K562 (cell line): ENCODE measurements around the gene DRD1. TPM values are rescaled to one million over a fixed set of nuclear protein-coding genes. Genes with fewer than 3 reads are reported as not detected.

ENCODE experiments used
- ATAC-seq: fragments of 200-7000 bp; cut with Tn5 transposase; 3 replicates; pipeline ENCODE4 v1.9.1; 2020; ENCODE audit warnings: moderate library complexity
- BruUV-seq: library from RNA; stranded (reverse); fragments of 400-500 nt; replicated peaks from 2 replicates; lab custom pipeline; 2021; lab: Mats Ljungman, UMichigan
- CTCF ChIA-PET: fragments of 300-600 bp; formaldehyde crosslinking; extraction: SDS; loops from one replicate; lab custom pipeline; 2021; ENCODE audit warnings: low intra/inter-chr PET ratio; lab: Yijun Ruan, JAX
- POLR2A ChIA-PET: fragments of 300-600, 350-650 bp; sonication (Branson Sonifier 250); formaldehyde crosslinking; extraction: SDS; loops from one replicate; lab custom pipeline; 2021; ENCODE audit warnings: antibody characterized with exemption, inconsistent platforms; lab: Yijun Ruan, JAX
- DNase-seq, 4 experiments: peaks; one replicate each; pipeline versions ENCODE4 v3.0.0 to v3.0.0-alpha.2; 2011 to 2018; ENCODE audit warnings: low spot score in 3 of 4, mixed read lengths in 3 of 4; ENCODE audit errors: extremely low read depth in 1 of 4
- FAIRE-seq: peaks from 2 replicates; lab custom pipeline; 2011; peaks lifted over from hg19 to GRCh38; lab: Jason Lieb, UNC
- H2AFZ ChIP-seq: 2 replicates; pipeline ENCODE4 v1.6.0; 2011; ENCODE audit warnings: low read depth, low read length, control low read depth, inconsistent platforms
- H3K27ac ChIP-seq: fragments of 200-600 bp; 3 replicates; pipeline ENCODE4 v1.8.0; 2011; ENCODE audit warnings: low read depth, mild to moderate bottlenecking, control low read depth, inconsistent platforms, low read length, moderate library complexity, mixed read lengths; ENCODE audit errors: extremely low read depth
- H3K27me3 ChIP-seq, 2 experiments: fragments of 300-600 bp in 1 of 2; 2 replicates in 1 of 2; 3 replicates in 1 of 2; pipeline versions ENCODE4 v1.6.0 to v1.8.0; 2011; ENCODE audit warnings: inconsistent platforms in 2 of 2, low read length in 2 of 2, mild to moderate bottlenecking in 1 of 2, mixed read lengths in 1 of 2, moderate library complexity in 1 of 2; ENCODE audit not compliant: control insufficient read depth in 2 of 2, insufficient read depth in 2 of 2
- H3K36me3 ChIP-seq: fragments of 300-600 bp; 3 replicates; pipeline ENCODE4 v1.8.0; 2011; ENCODE audit warnings: mild to moderate bottlenecking, low read length, inconsistent platforms; ENCODE audit not compliant: control insufficient read depth, insufficient read depth
- H3K4me1 ChIP-seq, 2 experiments: fragments of 200-600 bp in 1 of 2; replicated peaks in 1 of 2; 2 replicates in 1 of 2; 3 replicates in 1 of 2; pipeline versions ENCODE4 v1.5.1 to v1.8.0; 2011; ENCODE audit warnings: inconsistent platforms in 2 of 2, low read length in 2 of 2, mild to moderate bottlenecking in 1 of 2, mixed read lengths in 1 of 2, moderate library complexity in 1 of 2; ENCODE audit not compliant: control insufficient read depth in 2 of 2, insufficient read depth in 2 of 2
- H3K4me2 ChIP-seq: 2 replicates; pipeline ENCODE4 v1.6.1; 2011; ENCODE audit warnings: low read length, control low read depth, inconsistent platforms, mixed read lengths; ENCODE audit not compliant: insufficient read depth
- H3K4me3 ChIP-seq: fragments of 200-600 bp; sonication (generic), shearing (Covaris generic); 2 replicates; pipeline ENCODE4 v1.5.1; 2016; ENCODE audit warnings: control low read depth, inconsistent platforms
- H3K79me2 ChIP-seq: fragments of 200-600 bp; 3 replicates; pipeline ENCODE4 v1.8.0; 2011; ENCODE audit warnings: low read length, inconsistent platforms; ENCODE audit not compliant: control insufficient read depth, insufficient read depth
- H3K9ac ChIP-seq, 2 experiments: 2 replicates each; pipeline versions ENCODE4 v1.6.0 to v1.6.1; 2011; ENCODE audit warnings: low read depth in 2 of 2, low read length in 2 of 2, control low read depth in 1 of 2, inconsistent platforms in 1 of 2, mild to moderate bottlenecking in 1 of 2, mixed read lengths in 1 of 2; ENCODE audit not compliant: insufficient read depth in 1 of 2
- H3K9me1 ChIP-seq: one replicate; pipeline ENCODE4 v1.6.0; 2011; ENCODE audit warnings: inconsistent platforms, mild to moderate bottlenecking, low read length, moderate library complexity; ENCODE audit not compliant: control insufficient read depth, insufficient read depth
- H3K9me3 ChIP-seq: replicated peaks from 2 replicates; pipeline ENCODE4 v1.5.1; 2011; ENCODE audit warnings: low read depth, low read length, inconsistent platforms; ENCODE audit not compliant: control insufficient read depth, insufficient read depth
- H4K20me1 ChIP-seq: replicated peaks from 2 replicates; pipeline ENCODE4 v1.6.1; 2011; ENCODE audit warnings: low read length, inconsistent platforms, mixed read lengths; ENCODE audit not compliant: control insufficient read depth, insufficient read depth
- ARNT ChIP-seq, 2 experiments: fragments of 450-650 bp; IDR thresholded peaks; 2 replicates each; pipeline ENCODE4 v1.6.1; 2016; ENCODE audit warnings: mild to moderate bottlenecking in 1 of 2
- BDP1 ChIP-seq: IDR thresholded peaks from 3 replicates; pipeline ENCODE4 v1.6.1; 2011; ENCODE audit not compliant: insufficient read length, insufficient read depth
- COPS2 ChIP-seq: fragments of 450-650 bp; conservative IDR thresholded peaks from 2 replicates; pipeline ENCODE4 v1.6.1; 2016; ENCODE audit warnings: mild to moderate bottlenecking, moderate library complexity
- IFI16 ChIP-seq: fragments of 250-450 bp; sonication (Bioruptor Pico); IDR thresholded peaks from 2 replicates; pipeline ENCODE4 v2.1.2; 2022; ENCODE audit warnings: mild to moderate bottlenecking, inconsistent platforms
- KLF16 ChIP-seq: IDR thresholded peaks from 2 replicates; pipeline ENCODE4 v1.6.1; 2016; ENCODE audit warnings: antibody characterized with exemption
- NCOA6 ChIP-seq: fragments of 450-650 bp; IDR thresholded peaks from 2 replicates; pipeline ENCODE4 v1.6.1; 2017; ENCODE audit warnings: mild to moderate bottlenecking
- PHB2 ChIP-seq: fragments of 450-650 bp; IDR thresholded peaks from 2 replicates; pipeline ENCODE4 v1.6.1; 2017; ENCODE audit warnings: low read depth
- RBM17 ChIP-seq: fragments of 200-400 bp; formaldehyde crosslinking; IDR thresholded peaks from 2 replicates; pipeline ENCODE4 v1.6.1; 2017; ENCODE audit warnings: low read depth, mild to moderate bottlenecking, low read length, borderline replicate concordance
- SMARCE1 ChIP-seq: fragments of 450-650 bp; IDR thresholded peaks from 2 replicates; pipeline ENCODE4 v1.7.1; 2016; ENCODE audit warnings: mild to moderate bottlenecking
- SUPT5H ChIP-seq: fragments of 450-650 bp; IDR thresholded peaks from 2 replicates; pipeline ENCODE4 v1.6.1; 2016
- TAL1 ChIP-seq: fragments of 450-650 bp; IDR thresholded peaks from 2 replicates; pipeline ENCODE4 v1.6.1; 2016; ENCODE audit warnings: mild to moderate bottlenecking
- ZFP1 ChIP-seq: fragments of 450-650 bp; formaldehyde crosslinking; IDR thresholded peaks from 2 replicates; pipeline ENCODE4 v1.4.0; 2020; ENCODE audit warnings: mild to moderate bottlenecking, mixed read lengths
- ZNF174 ChIP-seq: fragments of 250-450 bp; sonication (Bioruptor Pico); IDR thresholded peaks from 2 replicates; pipeline ENCODE4 v1.4.0; 2020; ENCODE audit warnings: mild to moderate bottlenecking
- WGBS: fragments of 100-300 bp; shearing (Covaris generic); methylation state at CpG from one replicate; pipeline ENCODE4 v1.1.6; 2016; ENCODE audit warnings: low coverage, mixed read lengths; ENCODE audit not compliant: insufficient coverage; ENCODE audit errors: missing lambda C conversion rate; 5-methylcytosine and 5-hydroxymethylcytosine counted together
- in situ Hi-C: fragments of 300-500 bp; cut with MboI; formaldehyde crosslinking; loops from 4 replicates; pipeline ENCODE4 v1.15.0; 2018; ENCODE audit warnings: inconsistent platforms, mixed read lengths
- intact Hi-C: fragments of 100-400 bp; cut with micrococcal nuclease; formaldehyde crosslinking; loops from 2 replicates; pipeline ENCODE4 v1.14.2; 2022
- polyA plus RNA-seq, 8 experiments: library from polyadenylated mRNA; depleted of rRNA in 4 of 8; stranded (reverse) in 5 of 8; unstranded in 3 of 8; fragments of >200 nt; fragmentation: Nextera tagmentation in 2 of 8; fragmentation: Illumina TruSeq in 1 of 8; extraction: Ambion mirVana in 2 of 8; extraction: Trizol in 1 of 8; gene quantifications; 2 replicates each; pipeline versions ENCODE4 v1.2.1 to v1.2.3, GENCODE V29; 2011 to 2014; ENCODE audit warnings: inconsistent platforms in 1 of 8, missing spikeins in 1 of 8
- total RNA-seq, 7 experiments: library from RNA; depleted of rRNA in 6 of 7; stranded (reverse); fragments of >200 nt in 6 of 7; fragmentation: Illumina TruSeq in 2 of 7; extraction: Trizol in 2 of 7; gene quantifications; 2 replicates each; pipeline versions ENCODE4 v1.2.1 to v1.2.3, GENCODE V29; 2011 to 2021; ENCODE audit warnings: low replicate concordance in 1 of 7
- TF ChIP-seq, protein P1 (sequence below): fragments of 250-450 bp; sonication (Bioruptor Pico); IDR thresholded peaks from 2 replicates; pipeline ENCODE4 v1.8.0; 2022; ENCODE audit warnings: inconsistent platforms
- TF ChIP-seq, protein P2 (sequence below): sonication (generic); formaldehyde crosslinking; IDR thresholded peaks from 2 replicates; pipeline ENCODE4 v1.8.0; 2022; ENCODE audit warnings: mild to moderate bottlenecking, low read depth, missing genetic modification reagents
- TF ChIP-seq, protein P3 (sequence below): fragments of 250-450 bp; sonication (Bioruptor Pico); IDR thresholded peaks from 2 replicates; pipeline ENCODE4 v1.5.0; 2020; ENCODE audit warnings: mild to moderate bottlenecking, borderline replicate concordance

The DRD1 gene
- total and polyA plus RNA-seq, 9 of the 15 experiments (the other 6 are each of a cell fraction or from before 2014, with no cell fraction given) = not detected

DNA sequence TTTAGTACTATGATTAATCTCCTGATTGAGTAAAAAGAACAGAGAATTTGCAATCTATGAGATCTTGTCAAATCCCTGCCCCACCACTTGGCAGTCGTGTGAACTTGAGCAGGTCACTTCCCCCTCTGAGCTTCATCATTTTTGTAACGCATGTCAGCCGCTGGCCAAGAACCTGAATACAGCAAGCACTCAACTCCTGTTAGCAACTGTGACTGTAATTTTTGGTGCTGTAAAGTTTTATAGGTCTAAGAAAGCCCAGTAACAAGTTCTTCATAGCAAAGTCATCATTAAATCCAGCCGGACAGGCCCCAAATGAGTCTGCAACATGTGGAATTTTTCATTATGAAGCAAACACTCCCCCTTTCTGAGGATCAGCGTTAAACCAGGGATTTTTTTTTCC is 49.4 kb downstream of the DRD1 start:
- no peaks in the 10 kb centered on the region for H3K4me1 ChIP-seq
- H3K9ac ChIP-seq = no peak overlapping the region
- H3K4me2 ChIP-seq = no peak overlapping the region
- no peak for DNase-seq
- no peak overlapping the region for H2AFZ ChIP-seq
- TF ChIP-seq TAL1 (no peak), ARNT (IDR thresholded peaks at IDR 0.05) (no peak), NCOA6 (no peak), RBM17 (no peak), SUPT5H (no peak), SMARCE1 (no peak), COPS2 (no peak), BDP1 (no peak), PHB2 (no peak), KLF16 (no peak), ZFP1 (no peak), IFI16 (CRISPR knock-in tag) (no peak), ZNF174 (CRISPR knock-in tag) (no peak)
- TF ChIP-seq, protein P1, sequence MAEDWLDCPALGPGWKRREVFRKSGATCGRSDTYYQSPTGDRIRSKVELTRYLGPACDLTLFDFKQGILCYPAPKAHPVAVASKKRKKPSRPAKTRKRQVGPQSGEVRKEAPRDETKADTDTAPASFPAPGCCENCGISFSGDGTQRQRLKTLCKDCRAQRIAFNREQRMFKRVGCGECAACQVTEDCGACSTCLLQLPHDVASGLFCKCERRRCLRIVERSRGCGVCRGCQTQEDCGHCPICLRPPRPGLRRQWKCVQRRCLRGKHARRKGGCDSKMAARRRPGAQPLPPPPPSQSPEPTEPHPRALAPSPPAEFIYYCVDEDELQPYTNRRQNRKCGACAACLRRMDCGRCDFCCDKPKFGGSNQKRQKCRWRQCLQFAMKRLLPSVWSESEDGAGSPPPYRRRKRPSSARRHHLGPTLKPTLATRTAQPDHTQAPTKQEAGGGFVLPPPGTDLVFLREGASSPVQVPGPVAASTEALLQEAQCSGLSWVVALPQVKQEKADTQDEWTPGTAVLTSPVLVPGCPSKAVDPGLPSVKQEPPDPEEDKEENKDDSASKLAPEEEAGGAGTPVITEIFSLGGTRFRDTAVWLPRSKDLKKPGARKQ (CRISPR knock-in tag) = no peak
- TF ChIP-seq, protein P2, sequence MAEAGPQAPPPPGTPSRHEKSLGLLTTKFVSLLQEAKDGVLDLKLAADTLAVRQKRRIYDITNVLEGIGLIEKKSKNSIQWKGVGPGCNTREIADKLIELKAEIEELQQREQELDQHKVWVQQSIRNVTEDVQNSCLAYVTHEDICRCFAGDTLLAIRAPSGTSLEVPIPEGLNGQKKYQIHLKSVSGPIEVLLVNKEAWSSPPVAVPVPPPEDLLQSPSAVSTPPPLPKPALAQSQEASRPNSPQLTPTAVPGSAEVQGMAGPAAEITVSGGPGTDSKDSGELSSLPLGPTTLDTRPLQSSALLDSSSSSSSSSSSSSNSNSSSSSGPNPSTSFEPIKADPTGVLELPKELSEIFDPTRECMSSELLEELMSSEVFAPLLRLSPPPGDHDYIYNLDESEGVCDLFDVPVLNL (CRISPR knock-in tag) = no peak
- TF ChIP-seq, protein P3, sequence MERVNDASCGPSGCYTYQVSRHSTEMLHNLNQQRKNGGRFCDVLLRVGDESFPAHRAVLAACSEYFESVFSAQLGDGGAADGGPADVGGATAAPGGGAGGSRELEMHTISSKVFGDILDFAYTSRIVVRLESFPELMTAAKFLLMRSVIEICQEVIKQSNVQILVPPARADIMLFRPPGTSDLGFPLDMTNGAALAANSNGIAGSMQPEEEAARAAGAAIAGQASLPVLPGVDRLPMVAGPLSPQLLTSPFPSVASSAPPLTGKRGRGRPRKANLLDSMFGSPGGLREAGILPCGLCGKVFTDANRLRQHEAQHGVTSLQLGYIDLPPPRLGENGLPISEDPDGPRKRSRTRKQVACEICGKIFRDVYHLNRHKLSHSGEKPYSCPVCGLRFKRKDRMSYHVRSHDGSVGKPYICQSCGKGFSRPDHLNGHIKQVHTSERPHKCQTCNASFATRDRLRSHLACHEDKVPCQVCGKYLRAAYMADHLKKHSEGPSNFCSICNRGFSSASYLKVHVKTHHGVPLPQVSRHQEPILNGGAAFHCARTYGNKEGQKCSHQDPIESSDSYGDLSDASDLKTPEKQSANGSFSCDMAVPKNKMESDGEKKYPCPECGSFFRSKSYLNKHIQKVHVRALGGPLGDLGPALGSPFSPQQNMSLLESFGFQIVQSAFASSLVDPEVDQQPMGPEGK (CRISPR knock-in tag) = no peak
- H4K20me1 ChIP-seq = no peaks in the 10 kb centered on the region
- ChIA-PET POLR2A (interaction anchor here (0.6 to 0.7 kb wide), 2 partner anchors 12 to 61 kb away, joined by 3 read pairs; no protein-coding TSS in a partner anchor), CTCF (no interaction called here)
- H3K27ac ChIP-seq = no peak overlapping the region
- no peaks in the 10 kb centered on the region for H3K9me3 ChIP-seq
- no peak for FAIRE-seq
- no peaks in the 10 kb centered on the region for H3K36me3 ChIP-seq
- H3K4me3 ChIP-seq = no peak overlapping the region
- WGBS = 3% methylated on average over 5 of the region's 5 CpGs
- intact Hi-C loops = no loop called here
- no peaks in the 10 kb centered on the region for H3K79me2 ChIP-seq
- no TSS peak for BruUV-seq
- in situ Hi-C loops = no loop called here
- no peak for ATAC-seq
- no peaks in the 10 kb centered on the region for H3K9me1 ChIP-seq
- H3K27me3 ChIP-seq = peaks cover 0 to 7% of the 10 kb centered on the region in 2 experiments; a peak in 1 of 5 replicates
